Neutrophil (primary cell): ENCODE measurements around the gene PTTG1.
"Not testable (repeated sequence)": the region's sequence is repeated elsewhere in the genome, so short reads cannot be mapped to it uniquely, and the experiment has no call there.

Experiments used
- H3K27ac ChIP-seq: fragments of 200-600 bp; sonication (generic); 2 replicates; pipeline ENCODE4 v1.5.1; 2016; ENCODE audit warnings: mild to moderate bottlenecking, moderate library complexity
- H3K27me3 ChIP-seq: fragments of 200-600 bp; sonication (generic); 2 replicates; pipeline ENCODE4 v1.6.0; 2016; ENCODE audit warnings: mild to moderate bottlenecking
- H3K36me3 ChIP-seq: fragments of 200-600 bp; sonication (generic); 2 replicates; pipeline ENCODE4 v1.5.1; 2017
- H3K4me1 ChIP-seq, 2 experiments: fragments of 200-600 bp in 1 of 2; sonication (generic) in 1 of 2; 1 replicate in 1 of 2; 2 replicates in 1 of 2; pipeline versions ENCODE4 v1.5.1 to v1.6.1; 2013 to 2016; ENCODE audit warnings: low read depth in 1 of 2, low read length in 1 of 2, mild to moderate bottlenecking in 1 of 2, moderate library complexity in 1 of 2; ENCODE audit not compliant: control insufficient read depth in 1 of 2, insufficient read depth in 1 of 2
- H3K4me3 ChIP-seq, 2 experiments: fragments of 200-600 bp in 1 of 2; sonication (generic) in 1 of 2; 1 replicate in 1 of 2; 2 replicates in 1 of 2; pipeline ENCODE4 v1.5.1; 2013 to 2016; ENCODE audit warnings: low read depth in 1 of 2, low read length in 1 of 2, mild to moderate bottlenecking in 1 of 2, moderate library complexity in 1 of 2
- H3K9me3 ChIP-seq: fragments of 200-600 bp; sonication (generic); 2 replicates; pipeline ENCODE4 v1.5.1; 2016
- TF ChIP-seq, protein P1 (sequence below): fragments of 200-600 bp; sonication (generic); IDR thresholded peaks from 2 replicates; pipeline ENCODE4 v1.5.1; 2016; ENCODE audit warnings: antibody characterized with exemption

Gene PTTG1

DNA sequence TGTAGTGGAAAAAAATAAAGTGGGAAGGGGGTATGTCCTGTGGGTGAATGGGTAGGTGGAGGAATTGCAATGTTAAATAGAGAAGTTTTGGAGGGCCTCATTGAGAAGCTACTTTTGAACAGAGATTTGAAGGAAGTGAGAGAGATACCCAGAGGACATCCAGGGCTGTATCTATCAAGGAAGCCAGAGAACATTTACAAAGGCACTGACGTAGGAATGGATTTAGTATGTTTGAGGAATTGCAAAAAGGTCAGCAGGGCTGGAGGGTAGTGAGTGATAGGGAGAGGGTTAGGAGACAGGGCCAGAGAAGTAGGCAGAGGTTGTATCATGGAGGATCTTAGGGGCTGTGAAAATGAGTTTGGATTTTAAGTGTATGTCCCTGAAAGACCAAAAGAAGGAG is 13.9 kb downstream of the PTTG1 start:
- TF ChIP-seq, protein P1, sequence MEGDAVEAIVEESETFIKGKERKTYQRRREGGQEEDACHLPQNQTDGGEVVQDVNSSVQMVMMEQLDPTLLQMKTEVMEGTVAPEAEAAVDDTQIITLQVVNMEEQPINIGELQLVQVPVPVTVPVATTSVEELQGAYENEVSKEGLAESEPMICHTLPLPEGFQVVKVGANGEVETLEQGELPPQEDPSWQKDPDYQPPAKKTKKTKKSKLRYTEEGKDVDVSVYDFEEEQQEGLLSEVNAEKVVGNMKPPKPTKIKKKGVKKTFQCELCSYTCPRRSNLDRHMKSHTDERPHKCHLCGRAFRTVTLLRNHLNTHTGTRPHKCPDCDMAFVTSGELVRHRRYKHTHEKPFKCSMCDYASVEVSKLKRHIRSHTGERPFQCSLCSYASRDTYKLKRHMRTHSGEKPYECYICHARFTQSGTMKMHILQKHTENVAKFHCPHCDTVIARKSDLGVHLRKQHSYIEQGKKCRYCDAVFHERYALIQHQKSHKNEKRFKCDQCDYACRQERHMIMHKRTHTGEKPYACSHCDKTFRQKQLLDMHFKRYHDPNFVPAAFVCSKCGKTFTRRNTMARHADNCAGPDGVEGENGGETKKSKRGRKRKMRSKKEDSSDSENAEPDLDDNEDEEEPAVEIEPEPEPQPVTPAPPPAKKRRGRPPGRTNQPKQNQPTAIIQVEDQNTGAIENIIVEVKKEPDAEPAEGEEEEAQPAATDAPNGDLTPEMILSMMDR: no peak

DNA sequence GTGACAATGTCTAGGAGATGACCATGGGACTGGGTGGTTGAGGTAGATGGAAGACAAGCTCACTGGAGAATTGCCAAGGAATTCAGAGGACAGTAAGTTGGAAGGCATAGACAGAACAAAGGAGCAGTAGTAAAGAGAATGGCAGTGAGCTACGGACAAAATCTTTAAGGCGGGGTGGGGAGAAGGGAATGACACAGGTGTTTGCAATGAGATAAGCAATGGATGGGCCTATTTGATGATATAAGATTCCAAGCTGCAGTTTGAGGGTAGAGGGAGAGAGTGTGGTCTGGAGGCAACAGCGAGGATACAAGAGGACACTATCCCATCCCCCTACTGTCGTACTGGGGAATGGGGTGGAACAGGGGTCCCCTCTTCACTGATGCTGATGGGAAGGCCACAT is 14.4 kb downstream of the PTTG1 start:
- peaks cover 10 to 12% of the 10 kb centered on the region in 2 experiments for H3K4me1 ChIP-seq
- H3K27me3 ChIP-seq: no peaks in the 10 kb centered on the region
- TF ChIP-seq, protein P1: no peak
- H3K27ac ChIP-seq: no peak overlapping the region
- no peaks in the 10 kb centered on the region for H3K36me3 ChIP-seq
- H3K4me3 ChIP-seq: no peak overlapping the region
- H3K9me3 ChIP-seq: no peaks in the 10 kb centered on the region

More for the DNA sequence above, 13.9 kb downstream of the PTTG1 start:
- H3K27me3 ChIP-seq: no peaks in the 10 kb centered on the region
- H3K36me3 ChIP-seq: peaks cover under 1% of the 10 kb centered on the region
- H3K27ac ChIP-seq: no peak overlapping the region
- no peaks in the 10 kb centered on the region for H3K9me3 ChIP-seq
- no peak overlapping the region for H3K4me3 ChIP-seq
- peaks cover 9 to 12% of the 10 kb centered on the region in 2 experiments for H3K4me1 ChIP-seq

DNA sequence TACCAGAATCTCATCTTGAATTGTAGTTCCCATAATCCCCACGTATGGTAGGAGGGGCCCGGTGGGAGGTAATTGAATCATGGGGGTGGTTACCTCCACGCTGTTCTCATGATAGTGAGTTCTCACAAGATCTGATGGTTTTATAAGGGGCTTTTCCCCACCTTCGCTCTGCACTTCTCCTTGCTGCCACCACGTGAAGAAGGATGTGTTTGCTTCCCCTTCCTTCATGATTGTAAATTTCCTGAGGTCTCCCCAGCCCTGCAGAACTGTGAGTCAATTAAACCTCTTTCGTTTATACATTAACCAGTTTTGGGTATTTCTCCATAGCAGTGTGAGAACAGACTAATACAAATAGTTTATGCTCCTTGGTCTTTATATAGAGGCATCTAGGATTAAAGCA is 15.0 kb downstream of the PTTG1 start:
- not testable (repeated sequence) for H3K36me3 ChIP-seq, H3K27me3 ChIP-seq, H3K27ac ChIP-seq, H3K4me3 ChIP-seq, H3K9me3 ChIP-seq
- peaks cover 12 to 16% of the 10 kb centered on the region in 2 experiments for H3K4me1 ChIP-seq

DNA sequence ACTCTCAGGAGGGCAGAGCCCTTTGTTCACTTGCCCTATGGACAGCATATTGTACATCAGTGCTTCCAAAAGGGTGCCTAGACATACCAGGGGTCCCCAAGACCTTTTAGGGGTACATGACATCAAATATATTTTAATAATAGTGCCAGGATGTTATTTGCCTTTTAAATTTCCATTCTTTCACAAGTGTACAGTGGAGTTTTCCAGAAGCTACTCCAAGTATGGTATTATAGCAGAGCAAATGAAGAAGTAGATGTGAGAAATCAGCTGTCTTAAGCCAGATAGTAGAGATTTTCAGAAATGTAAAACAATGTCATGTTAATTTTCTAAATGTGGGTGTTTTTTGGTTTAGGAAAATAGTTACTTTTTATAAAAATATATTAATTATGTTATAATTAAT is 15.6 kb downstream of the PTTG1 start:
- H3K4me1 ChIP-seq: peaks cover 12 to 16% of the 10 kb centered on the region in 2 experiments
- TF ChIP-seq, protein P1: no peak
- H3K36me3 ChIP-seq: no peaks in the 10 kb centered on the region
- no peak overlapping the region for H3K4me3 ChIP-seq
- no peaks in the 10 kb centered on the region for H3K9me3 ChIP-seq
- no peak overlapping the region for H3K27ac ChIP-seq
- no peaks in the 10 kb centered on the region for H3K27me3 ChIP-seq

GRCh38 chr5:160438316-160439204 is 16.9 kb downstream of the PTTG1 start:
- Histone ChIP-seq H3K36me3 (no peaks in the 10 kb centered on the region), H3K27me3 (no peaks in the 10 kb centered on the region), H3K9me3 (no peaks in the 10 kb centered on the region), H3K4me3 (peak overlapping the region; percentile 65), H3K4me1 (peaks cover 12 to 16% of the 10 kb centered on the region in 2 experiments), H3K27ac (peak overlapping the region; percentile 62)
- TF ChIP-seq, protein P1: peak; percentile 59

DNA sequence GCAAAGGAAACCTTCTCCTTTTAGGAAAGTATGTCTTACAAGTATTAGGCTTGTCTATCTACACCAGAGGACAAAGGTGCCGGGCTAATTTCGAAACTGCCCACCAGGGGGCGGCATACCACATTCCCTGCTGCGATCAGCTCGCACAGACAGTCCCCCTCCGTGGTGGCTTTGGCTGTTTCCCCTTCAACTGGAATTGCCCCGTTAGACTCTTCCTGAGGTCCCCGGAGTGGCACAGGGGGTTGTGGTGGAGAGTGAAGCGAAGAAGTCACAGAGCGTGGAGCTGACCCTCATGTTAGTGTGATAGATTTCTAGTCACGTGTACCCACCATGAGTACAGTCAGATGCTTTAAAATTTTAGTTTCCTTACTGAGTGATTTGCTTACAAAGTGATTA is 17.5 kb downstream of the PTTG1 start:
- peak overlapping the region; percentile 65 for H3K4me3 ChIP-seq

More for the DNA sequence above, 17.5 kb downstream of the PTTG1 start:
- H3K36me3 ChIP-seq: no peaks in the 10 kb centered on the region
- no peaks in the 10 kb centered on the region for H3K27me3 ChIP-seq
- H3K27ac ChIP-seq: peak overlapping the region; percentile 62
- H3K9me3 ChIP-seq: no peaks in the 10 kb centered on the region
- H3K4me1 ChIP-seq: peaks cover 12 to 16% of the 10 kb centered on the region in 2 experiments
- TF ChIP-seq, protein P1: peak; percentile 89
